GM23338 (cell line): ENCODE results near the gene PCBP4. TPM values are rescaled to one million over a fixed set of nuclear protein-coding genes. Genes with fewer than 3 reads are reported as not detected.

Experiments
- ATAC-seq: fragments of 200-7000 bp; cut with Tn5 transposase; 3 replicates; pipeline ENCODE4 v1.9.1; 2020
- DNase-seq: peaks from one replicate; pipeline ENCODE4 v3.0.0-alpha.2; 2015; ENCODE audit warnings: low spot score
- H2AFZ ChIP-seq: fragments of 200-600 bp; sonication (generic); 2 replicates; pipeline ENCODE4 v1.8.0; 2016; ENCODE audit warnings: antibody characterized with exemption, mild to moderate bottlenecking, moderate library complexity
- H3F3A ChIP-seq: fragments of 200-600 bp; sonication (generic); replicated peaks from 2 replicates; pipeline ENCODE4 v1.8.0; 2017; ENCODE audit warnings: antibody characterized with exemption, mixed run types, low read depth
- H3K27ac ChIP-seq: fragments of 200-600 bp; sonication (generic); 2 replicates; pipeline ENCODE4 v1.6.1; 2016; ENCODE audit warnings: low read depth
- H3K27me3 ChIP-seq: fragments of 200-600 bp; sonication (generic); 2 replicates; pipeline ENCODE4 v1.8.0; 2016; ENCODE audit warnings: mild to moderate bottlenecking, mixed run types, moderate library complexity; ENCODE audit not compliant: insufficient read depth
- H3K36me3 ChIP-seq: fragments of 200-600 bp; sonication (generic); 2 replicates; pipeline ENCODE4 v1.8.0; 2016; ENCODE audit warnings: mild to moderate bottlenecking; ENCODE audit not compliant: insufficient read depth
- H3K4me1 ChIP-seq: fragments of 200-600 bp; sonication (generic); 2 replicates; pipeline ENCODE4 v1.8.0; 2016; ENCODE audit warnings: mild to moderate bottlenecking, moderate library complexity; ENCODE audit not compliant: insufficient read depth
- H3K4me2 ChIP-seq: fragments of 200-600 bp; sonication (generic); 2 replicates; pipeline ENCODE4 v1.7.1; 2017; ENCODE audit warnings: mixed run types
- H3K4me3 ChIP-seq: fragments of 200-600 bp; sonication (generic); 2 replicates; pipeline ENCODE4 v1.6.1; 2016; ENCODE audit warnings: mixed run types
- H3K79me2 ChIP-seq: fragments of 200-600 bp; sonication (generic); replicated peaks from 2 replicates; pipeline ENCODE4 v1.8.0; 2017; ENCODE audit warnings: mild to moderate bottlenecking; ENCODE audit not compliant: insufficient read depth
- H3K9me2 ChIP-seq: fragments of 200-600 bp; sonication (generic); 2 replicates; pipeline ENCODE4 v1.8.0; 2017; ENCODE audit not compliant: insufficient read depth
- H4K20me1 ChIP-seq: fragments of 200-600 bp; sonication (generic); replicated peaks from 2 replicates; pipeline ENCODE4 v1.8.0; 2017; ENCODE audit warnings: mild to moderate bottlenecking; ENCODE audit not compliant: insufficient read depth
- H3K27ac Mint-ChIP-seq: 2 replicates; pipeline ENCODE4 v1.8.0; 2020; ENCODE audit warnings: inconsistent platforms, mild to moderate bottlenecking, moderate library complexity, mixed read lengths
- H3K27me3 Mint-ChIP-seq: 3 replicates; pipeline ENCODE4 v1.8.0; 2022; ENCODE audit warnings: low read depth, mild to moderate bottlenecking, moderate library complexity, mixed read lengths, inconsistent platforms; ENCODE audit not compliant: insufficient read depth, poor library complexity
- H3K36me3 Mint-ChIP-seq: 3 replicates; pipeline ENCODE4 v1.8.0; 2021; ENCODE audit warnings: low read depth, mild to moderate bottlenecking, inconsistent platforms, moderate library complexity, mixed read lengths
- H3K4me1 Mint-ChIP-seq: 3 replicates; pipeline ENCODE4 v1.8.0; 2020; ENCODE audit warnings: mild to moderate bottlenecking, inconsistent platforms, mixed read lengths
- H3K4me3 Mint-ChIP-seq: 3 replicates; pipeline ENCODE4 v1.8.0; 2021; ENCODE audit warnings: moderate library complexity, mild to moderate bottlenecking, inconsistent platforms, mixed read lengths
- H3K9me3 Mint-ChIP-seq: 3 replicates; pipeline ENCODE4 v1.8.0; 2020; ENCODE audit warnings: moderate library complexity, mild to moderate bottlenecking, inconsistent platforms, mixed read lengths
- ETS1 ChIP-seq: IDR thresholded peaks from 2 replicates; pipeline ENCODE4 v1.6.1; 2016; ENCODE audit warnings: antibody characterized with exemption
- EZH2 ChIP-seq: fragments of 200-600 bp; sonication (generic); IDR thresholded peaks from one replicate; pipeline ENCODE4 v1.8.0; 2017; ENCODE audit warnings: antibody characterized with exemption, mild to moderate bottlenecking, low read depth; ENCODE audit not compliant: unreplicated experiment
- EZH2phosphoT487 ChIP-seq: fragments of 200-600 bp; sonication (generic); IDR thresholded peaks from one replicate; pipeline ENCODE4 v1.8.1; 2018; ENCODE audit warnings: antibody characterized with exemption; ENCODE audit not compliant: unreplicated experiment
- JUNB ChIP-seq: IDR thresholded peaks from one replicate; pipeline ENCODE4 v1.6.1; 2016; ENCODE audit warnings: antibody characterized with exemption; ENCODE audit not compliant: unreplicated experiment
- NANOG ChIP-seq: IDR thresholded peaks from 2 replicates; pipeline ENCODE4 v1.6.1; 2016; ENCODE audit warnings: antibody characterized with exemption, borderline replicate concordance
- POLR2AphosphoS5 ChIP-seq: IDR thresholded peaks from 2 replicates; pipeline ENCODE4 v1.6.1; 2016; ENCODE audit warnings: antibody characterized with exemption, low read depth
- STAT1 ChIP-seq: IDR thresholded peaks from one replicate; pipeline ENCODE4 v1.6.1; 2016; ENCODE audit warnings: antibody characterized with exemption; ENCODE audit not compliant: unreplicated experiment
- ZNF114 ChIP-seq: fragments of 250-450 bp; sonication (Bioruptor Pico); IDR thresholded peaks from 2 replicates; pipeline ENCODE4 v1.5.0; 2020; ENCODE audit warnings: mild to moderate bottlenecking, moderate library complexity
- ZNF331 ChIP-seq: fragments of 250-450 bp; sonication (Bioruptor Pico); IDR thresholded peaks from 2 replicates; pipeline ENCODE4 v1.5.0; 2020; ENCODE audit warnings: low read depth, mild to moderate bottlenecking, moderate library complexity
- polyA plus RNA-seq: library from polyadenylated mRNA; unstranded; fragments of >200 nt; fragmentation: Nextera tagmentation; extraction: Ambion mirVana; gene quantifications from 2 replicates; pipeline ENCODE4 v1.2.1, GENCODE V29; 2016
- total RNA-seq: library from RNA; depleted of rRNA; stranded (reverse); fragments of >200 nt; shearing (Covaris generic); gene quantifications from 2 replicates; pipeline ENCODE4 v1.2.3, GENCODE V29; 2014
- TF ChIP-seq, protein P1 (sequence below): IDR thresholded peaks from one replicate; pipeline ENCODE4 v1.6.1; 2018; ENCODE audit warnings: antibody characterized with exemption; ENCODE audit not compliant: unreplicated experiment
- TF ChIP-seq, protein P2 (sequence below): fragments of 250-450 bp; sonication (Bioruptor Pico); IDR thresholded peaks from 2 replicates; pipeline ENCODE4 v1.5.0; 2020; ENCODE audit warnings: mild to moderate bottlenecking, moderate library complexity

The PCBP4 gene
- total and polyA plus RNA-seq, 2 experiments from 2014 or later: 11.8 to 37.6 TPM

- no peak for TF ChIP-seq EZH2
- no peak for TF ChIP-seq ZNF331 (CRISPR knock-in tag)
- TF ChIP-seq JUNB: no peak
- TF ChIP-seq POLR2AphosphoS5: no peak
- TF ChIP-seq NANOG: no peak
- no peak for TF ChIP-seq STAT1
- TF ChIP-seq EZH2phosphoT487: no peak
Measured at GRCh38 chr3:51962854-51963530, 4.3 kb downstream of the PCBP4 start (continued).

DNA sequence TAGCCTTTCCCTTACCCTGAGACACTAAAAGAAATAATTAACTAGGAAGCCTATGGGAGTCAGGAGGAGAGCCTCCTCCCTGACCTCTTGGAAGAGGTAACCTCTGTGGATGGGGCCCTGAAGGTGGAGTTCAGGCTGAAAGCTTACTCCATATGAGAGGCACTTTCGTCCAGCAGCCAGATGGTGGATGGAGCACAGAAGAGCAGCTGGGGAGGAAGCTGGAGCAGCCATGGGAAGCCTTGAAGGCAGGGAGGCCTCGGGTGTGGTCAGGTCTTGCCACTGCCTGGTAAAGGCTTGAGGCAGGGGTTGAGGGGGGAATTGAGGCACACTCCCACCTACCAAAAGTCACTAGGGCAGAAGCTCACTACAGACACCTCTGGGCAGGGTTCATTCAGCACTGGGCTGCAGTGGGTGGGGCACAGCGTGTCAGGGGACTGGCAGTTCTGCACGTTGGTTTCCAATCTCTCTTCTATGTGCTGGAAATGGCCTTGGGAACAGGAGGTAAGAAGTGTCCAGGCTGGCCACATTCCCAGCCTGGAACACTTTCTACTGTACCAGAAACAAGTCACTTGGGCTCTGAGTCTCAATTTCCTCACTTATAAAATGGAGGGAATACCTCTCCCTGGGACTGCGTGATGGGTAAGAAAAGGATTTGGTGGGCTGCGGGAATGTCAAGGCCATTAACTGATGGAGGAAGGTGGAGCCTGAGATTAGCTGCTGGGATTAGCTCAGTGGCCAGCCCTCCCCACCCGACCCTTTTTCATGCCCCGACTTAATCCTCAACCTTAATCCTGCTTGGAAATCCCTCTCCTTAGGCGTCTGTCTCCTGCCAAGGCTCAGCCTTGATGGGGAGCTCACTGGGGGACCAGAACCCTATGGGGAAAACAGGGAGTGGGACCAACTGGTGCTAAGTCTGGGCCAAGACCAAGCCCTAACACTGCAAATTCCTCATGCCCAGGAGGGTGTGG, 5.4 kb downstream of the PCBP4 start:
- Histone ChIP-seq H2AFZ (no peak overlapping the region), H3F3A (0 out of 2 replicates have a peak, but pooled peaks cover 2% of the 10 kb centered on the region), H3K79me2 (no peaks in the 10 kb centered on the region), H3K9me2 (no peaks in the 10 kb centered on the region), H3K4me2 (no peak overlapping the region), H3K36me3 (no peaks in the 10 kb centered on the region), H4K20me1 (no peaks in the 10 kb centered on the region; the same call in 1 of the 2 replicates), H3K4me1 (peaks cover 21% of the 10 kb centered on the region; the same call in 1 of the 2 replicates), H3K27ac (no peak overlapping the region), H3K4me3 (no peak overlapping the region), H3K27me3 (peaks cover 15% of the 10 kb centered on the region; the same call in 1 of the 2 replicates)
- no peak overlapping the region for H3K27ac Mint-ChIP-seq
- H3K4me1 Mint-ChIP-seq: peaks cover 34% of the 10 kb centered on the region
- H3K4me3 Mint-ChIP-seq: no peak overlapping the region; the same call in 2 of the 3 replicates
- peaks cover 7% of the 10 kb centered on the region; the same call in 2 of the 3 replicates for H3K36me3 Mint-ChIP-seq
- DNase-seq (no peak), ATAC-seq (no peak)
- peaks cover 32% of the 10 kb centered on the region for H3K27me3 Mint-ChIP-seq
- H3K9me3 Mint-ChIP-seq: no peaks in the 10 kb centered on the region; the same call in 2 of the 3 replicates
- no peak for TF ChIP-seq STAT1
- TF ChIP-seq, protein P1, sequence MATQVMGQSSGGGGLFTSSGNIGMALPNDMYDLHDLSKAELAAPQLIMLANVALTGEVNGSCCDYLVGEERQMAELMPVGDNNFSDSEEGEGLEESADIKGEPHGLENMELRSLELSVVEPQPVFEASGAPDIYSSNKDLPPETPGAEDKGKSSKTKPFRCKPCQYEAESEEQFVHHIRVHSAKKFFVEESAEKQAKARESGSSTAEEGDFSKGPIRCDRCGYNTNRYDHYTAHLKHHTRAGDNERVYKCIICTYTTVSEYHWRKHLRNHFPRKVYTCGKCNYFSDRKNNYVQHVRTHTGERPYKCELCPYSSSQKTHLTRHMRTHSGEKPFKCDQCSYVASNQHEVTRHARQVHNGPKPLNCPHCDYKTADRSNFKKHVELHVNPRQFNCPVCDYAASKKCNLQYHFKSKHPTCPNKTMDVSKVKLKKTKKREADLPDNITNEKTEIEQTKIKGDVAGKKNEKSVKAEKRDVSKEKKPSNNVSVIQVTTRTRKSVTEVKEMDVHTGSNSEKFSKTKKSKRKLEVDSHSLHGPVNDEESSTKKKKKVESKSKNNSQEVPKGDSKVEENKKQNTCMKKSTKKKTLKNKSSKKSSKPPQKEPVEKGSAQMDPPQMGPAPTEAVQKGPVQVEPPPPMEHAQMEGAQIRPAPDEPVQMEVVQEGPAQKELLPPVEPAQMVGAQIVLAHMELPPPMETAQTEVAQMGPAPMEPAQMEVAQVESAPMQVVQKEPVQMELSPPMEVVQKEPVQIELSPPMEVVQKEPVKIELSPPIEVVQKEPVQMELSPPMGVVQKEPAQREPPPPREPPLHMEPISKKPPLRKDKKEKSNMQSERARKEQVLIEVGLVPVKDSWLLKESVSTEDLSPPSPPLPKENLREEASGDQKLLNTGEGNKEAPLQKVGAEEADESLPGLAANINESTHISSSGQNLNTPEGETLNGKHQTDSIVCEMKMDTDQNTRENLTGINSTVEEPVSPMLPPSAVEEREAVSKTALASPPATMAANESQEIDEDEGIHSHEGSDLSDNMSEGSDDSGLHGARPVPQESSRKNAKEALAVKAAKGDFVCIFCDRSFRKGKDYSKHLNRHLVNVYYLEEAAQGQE: no peak
- TF ChIP-seq, protein P2, sequence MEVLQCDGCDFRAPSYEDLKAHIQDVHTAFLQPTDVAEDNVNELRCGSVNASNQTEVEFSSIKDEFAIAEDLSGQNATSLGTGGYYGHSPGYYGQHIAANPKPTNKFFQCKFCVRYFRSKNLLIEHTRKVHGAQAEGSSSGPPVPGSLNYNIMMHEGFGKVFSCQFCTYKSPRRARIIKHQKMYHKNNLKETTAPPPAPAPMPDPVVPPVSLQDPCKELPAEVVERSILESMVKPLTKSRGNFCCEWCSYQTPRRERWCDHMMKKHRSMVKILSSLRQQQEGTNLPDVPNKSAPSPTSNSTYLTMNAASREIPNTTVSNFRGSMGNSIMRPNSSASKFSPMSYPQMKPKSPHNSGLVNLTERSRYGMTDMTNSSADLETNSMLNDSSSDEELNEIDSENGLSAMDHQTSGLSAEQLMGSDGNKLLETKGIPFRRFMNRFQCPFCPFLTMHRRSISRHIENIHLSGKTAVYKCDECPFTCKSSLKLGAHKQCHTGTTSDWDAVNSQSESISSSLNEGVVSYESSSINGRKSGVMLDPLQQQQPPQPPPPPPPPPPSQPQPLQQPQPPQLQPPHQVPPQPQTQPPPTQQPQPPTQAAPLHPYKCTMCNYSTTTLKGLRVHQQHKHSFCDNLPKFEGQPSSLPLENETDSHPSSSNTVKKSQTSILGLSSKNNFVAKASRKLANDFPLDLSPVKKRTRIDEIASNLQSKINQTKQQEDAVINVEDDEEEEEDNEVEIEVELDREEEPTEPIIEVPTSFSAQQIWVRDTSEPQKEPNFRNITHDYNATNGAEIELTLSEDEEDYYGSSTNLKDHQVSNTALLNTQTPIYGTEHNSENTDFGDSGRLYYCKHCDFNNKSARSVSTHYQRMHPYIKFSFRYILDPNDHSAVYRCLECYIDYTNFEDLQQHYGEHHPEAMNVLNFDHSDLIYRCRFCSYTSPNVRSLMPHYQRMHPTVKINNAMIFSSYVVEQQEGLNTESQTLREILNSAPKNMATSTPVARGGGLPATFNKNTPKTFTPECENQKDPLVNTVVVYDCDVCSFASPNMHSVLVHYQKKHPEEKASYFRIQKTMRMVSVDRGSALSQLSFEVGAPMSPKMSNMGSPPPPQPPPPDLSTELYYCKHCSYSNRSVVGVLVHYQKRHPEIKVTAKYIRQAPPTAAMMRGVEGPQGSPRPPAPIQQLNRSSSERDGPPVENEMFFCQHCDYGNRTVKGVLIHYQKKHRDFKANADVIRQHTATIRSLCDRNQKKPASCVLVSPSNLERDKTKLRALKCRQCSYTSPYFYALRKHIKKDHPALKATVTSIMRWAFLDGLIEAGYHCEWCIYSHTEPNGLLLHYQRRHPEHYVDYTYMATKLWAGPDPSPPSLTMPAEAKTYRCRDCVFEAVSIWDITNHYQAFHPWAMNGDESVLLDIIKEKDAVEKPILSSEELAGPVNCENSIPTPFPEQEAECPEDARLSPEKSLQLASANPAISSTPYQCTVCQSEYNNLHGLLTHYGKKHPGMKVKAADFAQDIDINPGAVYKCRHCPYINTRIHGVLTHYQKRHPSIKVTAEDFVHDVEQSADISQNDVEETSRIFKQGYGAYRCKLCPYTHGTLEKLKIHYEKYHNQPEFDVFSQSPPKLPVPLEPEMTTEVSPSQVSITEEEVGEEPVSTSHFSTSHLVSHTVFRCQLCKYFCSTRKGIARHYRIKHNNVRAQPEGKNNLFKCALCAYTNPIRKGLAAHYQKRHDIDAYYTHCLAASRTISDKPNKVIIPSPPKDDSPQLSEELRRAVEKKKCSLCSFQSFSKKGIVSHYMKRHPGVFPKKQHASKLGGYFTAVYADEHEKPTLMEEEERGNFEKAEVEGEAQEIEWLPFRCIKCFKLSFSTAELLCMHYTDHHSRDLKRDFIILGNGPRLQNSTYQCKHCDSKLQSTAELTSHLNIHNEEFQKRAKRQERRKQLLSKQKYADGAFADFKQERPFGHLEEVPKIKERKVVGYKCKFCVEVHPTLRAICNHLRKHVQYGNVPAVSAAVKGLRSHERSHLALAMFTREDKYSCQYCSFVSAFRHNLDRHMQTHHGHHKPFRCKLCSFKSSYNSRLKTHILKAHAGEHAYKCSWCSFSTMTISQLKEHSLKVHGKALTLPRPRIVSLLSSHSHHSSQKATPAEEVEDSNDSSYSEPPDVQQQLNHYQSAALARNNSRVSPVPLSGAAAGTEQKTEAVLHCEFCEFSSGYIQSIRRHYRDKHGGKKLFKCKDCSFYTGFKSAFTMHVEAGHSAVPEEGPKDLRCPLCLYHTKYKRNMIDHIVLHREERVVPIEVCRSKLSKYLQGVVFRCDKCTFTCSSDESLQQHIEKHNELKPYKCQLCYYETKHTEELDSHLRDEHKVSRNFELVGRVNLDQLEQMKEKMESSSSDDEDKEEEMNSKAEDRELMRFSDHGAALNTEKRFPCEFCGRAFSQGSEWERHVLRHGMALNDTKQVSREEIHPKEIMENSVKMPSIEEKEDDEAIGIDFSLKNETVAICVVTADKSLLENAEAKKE (CRISPR knock-in tag): no peak
- no peak for TF ChIP-seq ETS1
- TF ChIP-seq POLR2AphosphoS5: no peak
- TF ChIP-seq ZNF114 (CRISPR knock-in tag): no peak
